Left ventricle myocardium inferior (tissue), 1 donor: ENCODE measurements around the gene ACYP1. TPM values are rescaled to one million over a fixed set of nuclear protein-coding genes. Genes with fewer than 3 reads are reported as not detected.

Experiments
- DNase-seq: peaks from one replicate; pipeline ENCODE4 v3.0.0-alpha.2; 2020
- H3K27ac ChIP-seq: fragments of 200-600 bp; replicated peaks from 2 replicates; pipeline ENCODE4 v1.8.0; 2021
- H3K27me3 ChIP-seq: fragments of 200-600 bp; 2 replicates; pipeline ENCODE4 v1.8.0; 2021; ENCODE audit warnings: low read depth
- H3K36me3 ChIP-seq: fragments of 200-600 bp; 2 replicates; pipeline ENCODE4 v1.8.0; 2021
- H3K4me1 ChIP-seq: fragments of 200-600 bp; 2 replicates; pipeline ENCODE4 v1.8.0; 2021
- H3K4me3 ChIP-seq: fragments of 200-600 bp; 2 replicates; pipeline ENCODE4 v1.8.0; 2021; ENCODE audit warnings: mild to moderate bottlenecking, moderate library complexity
- H3K9me3 ChIP-seq: fragments of 200-600 bp; replicated peaks from 2 replicates; pipeline ENCODE4 v1.8.0; 2021
- CTCF ChIP-seq: fragments of 200-600 bp; IDR thresholded peaks from 2 replicates; pipeline ENCODE4 v1.8.0; 2021; ENCODE audit warnings: antibody characterized with exemption, mild to moderate bottlenecking, borderline replicate concordance
- intact Hi-C: fragments of 100-400 bp; cut with micrococcal nuclease; formaldehyde crosslinking; loops from one replicate; pipeline ENCODE4 v1.11.0; 2022
- total RNA-seq: library from RNA; stranded (reverse); fragmentation: NEBNext Ultra II Directional; extraction: Animal tissue kit (Norgen Biotek cat#: 25700); gene quantifications from one replicate; pipeline ENCODE4 v1.2.1, GENCODE V29; 2021
- donor health status: DM: no; HTN: yes; CAD: no; lungs with severe emphysema.

Gene ACYP1
- total RNA-seq, 1 donor from 2014 or later = 14.0 TPM

DNA sequence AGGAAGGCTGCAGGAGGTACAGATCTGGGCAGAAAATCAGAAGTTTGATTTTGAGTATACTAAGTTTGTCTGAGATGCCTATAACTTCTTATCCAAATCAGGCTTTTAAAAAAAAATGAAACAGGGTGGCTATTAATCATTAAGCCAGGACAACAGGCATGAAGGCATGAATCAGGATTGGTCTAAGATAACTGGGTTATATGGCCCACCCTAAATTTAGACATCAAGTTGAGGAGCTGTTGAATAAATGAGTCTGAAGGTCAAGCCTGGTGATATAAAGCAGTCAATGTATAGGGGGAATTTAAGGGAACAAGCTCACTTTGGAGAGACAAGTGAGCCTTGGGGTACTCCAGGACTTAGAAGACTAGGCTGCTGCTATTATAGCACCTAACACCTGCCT is 34.4 kb upstream of the ACYP1 start:
- no peak overlapping the region for H3K4me3 ChIP-seq
- no peaks in the 10 kb centered on the region for H3K9me3 ChIP-seq
- no peak for DNase-seq
- intact Hi-C loops = no loop called here
- H3K36me3 ChIP-seq = peaks cover 96% of the 10 kb centered on the region
- no peaks in the 10 kb centered on the region for H3K27me3 ChIP-seq
- H3K4me1 ChIP-seq = peaks cover 11% of the 10 kb centered on the region
- no peak for TF ChIP-seq CTCF
- no peak overlapping the region for H3K27ac ChIP-seq

- no peak overlapping the region for H3K4me3 ChIP-seq
- H3K27ac ChIP-seq = no peak overlapping the region
- H3K4me1 ChIP-seq = peaks cover 11% of the 10 kb centered on the region
- no peak for TF ChIP-seq CTCF
- H3K36me3 ChIP-seq = peaks cover 99% of the 10 kb centered on the region
- intact Hi-C loops = no loop called here
- no peaks in the 10 kb centered on the region for H3K9me3 ChIP-seq
- DNase-seq = no peak
- no peaks in the 10 kb centered on the region for H3K27me3 ChIP-seq
Measured at GRCh38 chr14:75096959-75097358, 33.1 kb upstream of the ACYP1 start.

GRCh38 chr14:75095690-75096089 is 31.9 kb upstream of the ACYP1 start:
- no peak for DNase-seq
- H3K4me3 ChIP-seq = no peak overlapping the region
- no peak overlapping the region for H3K27ac ChIP-seq
- no peak for TF ChIP-seq CTCF
- H3K4me1 ChIP-seq = peaks cover 11% of the 10 kb centered on the region
- peaks cover 99% of the 10 kb centered on the region for H3K36me3 ChIP-seq
- intact Hi-C loops = no loop called here
- H3K9me3 ChIP-seq = no peaks in the 10 kb centered on the region
- H3K27me3 ChIP-seq = no peaks in the 10 kb centered on the region

DNA sequence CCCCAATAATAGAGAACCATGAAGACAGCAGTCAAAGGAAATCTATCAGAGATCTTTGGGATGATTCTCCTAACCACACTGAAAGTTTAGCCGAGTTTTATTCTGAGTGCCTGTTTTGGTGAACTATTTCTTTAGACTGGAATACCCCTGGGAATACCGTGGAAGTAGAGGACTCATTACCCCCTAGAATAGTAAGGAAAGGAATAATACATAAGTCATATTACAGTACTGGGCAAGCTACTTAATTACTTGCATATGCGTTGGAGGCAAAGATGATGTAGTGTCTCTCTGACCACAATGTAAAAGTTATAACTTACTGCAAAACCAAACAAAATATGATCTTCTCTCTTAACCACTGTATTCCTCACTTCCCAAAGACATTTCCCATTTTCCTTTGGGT is 31.1 kb upstream of the ACYP1 start:
- Histone ChIP-seq H3K27me3 (no peaks in the 10 kb centered on the region), H3K9me3 (no peaks in the 10 kb centered on the region), H3K4me3 (no peak overlapping the region), H3K27ac (no peak overlapping the region), H3K4me1 (peaks cover 11% of the 10 kb centered on the region), H3K36me3 (peaks cover 99% of the 10 kb centered on the region)
- no peak for TF ChIP-seq CTCF
- no peak for DNase-seq
- intact Hi-C loops = no loop called here

- Histone ChIP-seq H3K27ac (no peak overlapping the region), H3K27me3 (no peaks in the 10 kb centered on the region), H3K4me3 (no peak overlapping the region), H3K4me1 (peaks cover 4% of the 10 kb centered on the region), H3K9me3 (no peaks in the 10 kb centered on the region), H3K36me3 (peaks cover 97% of the 10 kb centered on the region)
- DNase-seq = no peak
- intact Hi-C loops = no loop called here
- TF ChIP-seq CTCF = no peak
Measured at GRCh38 chr14:75092698-75093097, 28.9 kb upstream of the ACYP1 start.

DNA sequence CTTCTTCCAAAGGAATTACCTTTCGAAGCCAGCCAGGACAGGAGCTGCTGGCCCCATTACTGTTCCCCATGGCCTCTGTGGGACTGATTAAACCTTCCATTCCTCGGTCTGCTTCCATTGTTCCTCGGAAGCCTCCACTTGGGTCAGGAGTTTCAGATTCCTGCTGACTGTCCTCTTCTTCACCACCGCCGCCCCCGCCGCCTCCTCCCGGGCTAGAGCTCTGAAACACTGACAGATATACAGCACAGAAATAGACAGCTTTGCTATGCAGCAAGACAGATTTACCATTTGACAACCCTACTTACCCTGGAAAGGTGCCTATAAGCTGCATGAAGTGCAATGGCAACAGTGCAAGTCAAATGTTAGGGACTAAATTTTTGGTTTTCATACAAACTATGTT is 27.4 kb upstream of the ACYP1 start:
- no peak for DNase-seq
- TF ChIP-seq CTCF = no peak
- H3K4me1 ChIP-seq = no peaks in the 10 kb centered on the region
- peaks cover 98% of the 10 kb centered on the region for H3K36me3 ChIP-seq
- H3K27me3 ChIP-seq = no peaks in the 10 kb centered on the region
- H3K9me3 ChIP-seq = no peaks in the 10 kb centered on the region
- H3K4me3 ChIP-seq = no peak overlapping the region
- intact Hi-C loops = no loop called here
- no peak overlapping the region for H3K27ac ChIP-seq
